Lower leg skin (tissue), 4 donors: ENCODE measurements around the gene VPS13D. TPM values are rescaled to one million over a fixed set of nuclear protein-coding genes. Genes with fewer than 3 reads are reported as not detected.

ENCODE experiments used
- DNase-seq, 2 donors: peaks; one replicate each; pipeline ENCODE4 v3.0.0-alpha.2; 2019; ENCODE audit warnings: low spot score in 2 of 2
- H3K4me3 ChIP-seq: fragments of 200-600 bp; sonication (generic); 2 replicates; pipeline ENCODE4 v1.5.1; 2017; ENCODE audit warnings: mild to moderate bottlenecking, low read depth; ENCODE audit not compliant: poor library complexity, severe bottlenecking
- POLR2A ChIP-seq, 2 donors: fragments of 450-650 bp; IDR thresholded peaks; one replicate each; pipeline ENCODE4 v1.6.1; 2016 to 2017; ENCODE audit warnings: antibody characterized with exemption in 2 of 2, mild to moderate bottlenecking in 1 of 2, moderate library complexity in 1 of 2
- WGBS, 2 donors: methylation state at CpG; one replicate each; pipeline ENCODE4 v1.1.5; 2018; 5-methylcytosine and 5-hydroxymethylcytosine counted together
- intact Hi-C: fragments of 100-400 bp; cut with DNase I; formaldehyde crosslinking; loops from one replicate; pipeline ENCODE4 v1.15.0; 2023; ENCODE audit warnings: low total_unique reads
- total RNA-seq, 4 donors: library from RNA; depleted of rRNA; stranded (reverse); fragments of >200 nt; gene quantifications; one replicate each; pipeline ENCODE4 v1.1.0, GENCODE V29; 2016
- TF ChIP-seq, protein P1 (sequence below), 3 donors: fragments of 450-650 bp; IDR thresholded peaks; one replicate each; pipeline ENCODE4 v1.5.1; 2016; ENCODE audit warnings: antibody characterized with exemption in 3 of 3, mild to moderate bottlenecking in 3 of 3, moderate library complexity in 2 of 3

VPS13D gene
- total RNA-seq, 4 donors from 2014 or later: 96.5 to 200 (median 116) TPM

DNA sequence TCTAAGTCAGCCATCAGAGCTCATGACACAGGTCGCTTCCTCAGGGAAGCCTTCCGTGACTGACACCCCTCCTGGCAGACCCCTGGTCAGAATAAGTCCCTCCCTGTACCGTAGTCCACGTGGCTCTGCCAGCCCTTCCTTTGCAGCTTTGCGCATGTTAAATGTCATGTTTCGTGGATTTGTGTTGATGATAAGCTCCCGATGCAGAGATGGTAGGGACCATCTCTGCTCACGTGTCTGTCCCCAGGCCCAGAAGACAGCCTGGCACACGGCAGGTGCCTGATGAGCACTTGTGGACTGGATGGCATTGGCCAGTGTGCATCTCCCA is 312.3 kb downstream of the VPS13D start:
- intact Hi-C loops: no loop called here
- WGBS, 2 donors: 88 to 91% methylated on average over 9 of the region's 9 CpGs
- TF ChIP-seq POLR2A (IDR thresholded peaks at IDR 0.05): no peak
- TF ChIP-seq, protein P1, sequence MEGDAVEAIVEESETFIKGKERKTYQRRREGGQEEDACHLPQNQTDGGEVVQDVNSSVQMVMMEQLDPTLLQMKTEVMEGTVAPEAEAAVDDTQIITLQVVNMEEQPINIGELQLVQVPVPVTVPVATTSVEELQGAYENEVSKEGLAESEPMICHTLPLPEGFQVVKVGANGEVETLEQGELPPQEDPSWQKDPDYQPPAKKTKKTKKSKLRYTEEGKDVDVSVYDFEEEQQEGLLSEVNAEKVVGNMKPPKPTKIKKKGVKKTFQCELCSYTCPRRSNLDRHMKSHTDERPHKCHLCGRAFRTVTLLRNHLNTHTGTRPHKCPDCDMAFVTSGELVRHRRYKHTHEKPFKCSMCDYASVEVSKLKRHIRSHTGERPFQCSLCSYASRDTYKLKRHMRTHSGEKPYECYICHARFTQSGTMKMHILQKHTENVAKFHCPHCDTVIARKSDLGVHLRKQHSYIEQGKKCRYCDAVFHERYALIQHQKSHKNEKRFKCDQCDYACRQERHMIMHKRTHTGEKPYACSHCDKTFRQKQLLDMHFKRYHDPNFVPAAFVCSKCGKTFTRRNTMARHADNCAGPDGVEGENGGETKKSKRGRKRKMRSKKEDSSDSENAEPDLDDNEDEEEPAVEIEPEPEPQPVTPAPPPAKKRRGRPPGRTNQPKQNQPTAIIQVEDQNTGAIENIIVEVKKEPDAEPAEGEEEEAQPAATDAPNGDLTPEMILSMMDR (IDR thresholded peaks at IDR 0.05): no peak
- no peak for DNase-seq
- no peak overlapping the region for H3K4me3 ChIP-seq

DNA sequence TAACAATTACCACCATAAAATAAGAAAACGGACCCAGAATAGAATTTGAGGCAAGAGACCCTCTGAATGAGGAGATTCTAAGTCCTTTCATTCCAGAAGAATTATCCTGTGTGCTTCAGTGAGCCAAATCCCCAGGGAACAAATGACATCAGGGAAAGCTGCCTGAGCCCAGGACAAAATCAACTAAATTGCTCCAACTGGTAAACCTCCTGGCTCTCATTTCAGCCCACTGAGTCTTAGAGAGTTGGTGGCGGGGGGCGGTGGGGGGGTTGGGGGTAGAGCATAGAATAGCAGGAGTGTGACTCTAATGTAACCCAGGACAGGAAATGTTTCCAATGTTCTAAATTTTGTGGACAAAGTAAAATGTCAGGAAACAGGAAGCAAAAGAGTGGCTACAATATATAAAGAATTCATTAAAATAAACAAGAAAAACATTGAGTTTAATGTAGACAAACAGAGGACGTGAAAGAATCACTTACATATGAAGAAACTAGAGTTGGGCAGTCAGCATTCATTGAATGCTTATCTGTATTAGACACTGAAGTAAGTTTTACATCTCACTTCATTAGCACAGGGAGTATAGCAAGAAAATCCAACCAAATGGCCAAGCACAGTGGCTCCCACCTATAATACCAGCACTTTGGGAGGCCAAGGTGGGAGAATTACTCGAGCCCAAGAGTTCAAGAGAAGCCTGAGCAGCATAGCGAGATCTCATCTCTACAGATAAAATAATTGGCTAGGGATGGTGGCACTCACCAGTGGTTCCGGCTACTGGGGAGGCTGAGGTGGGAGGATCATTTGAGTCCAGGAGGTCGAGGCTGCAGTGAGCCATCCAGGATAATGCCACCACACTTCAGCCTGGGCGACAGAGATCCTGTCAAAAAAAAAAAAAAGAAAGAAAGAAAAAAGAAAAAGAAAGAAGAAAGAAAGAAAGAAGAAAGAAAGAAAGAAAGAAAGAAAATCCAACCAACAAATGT is 313.1 kb downstream of the VPS13D start:
- intact Hi-C loops: no loop called here
- 87 to 88% methylated on average over 9 of the region's 9 CpGs for WGBS, 2 donors
- TF ChIP-seq, protein P1 (IDR thresholded peaks at IDR 0.05): no peak
- TF ChIP-seq POLR2A (IDR thresholded peaks at IDR 0.05): no peak

DNA sequence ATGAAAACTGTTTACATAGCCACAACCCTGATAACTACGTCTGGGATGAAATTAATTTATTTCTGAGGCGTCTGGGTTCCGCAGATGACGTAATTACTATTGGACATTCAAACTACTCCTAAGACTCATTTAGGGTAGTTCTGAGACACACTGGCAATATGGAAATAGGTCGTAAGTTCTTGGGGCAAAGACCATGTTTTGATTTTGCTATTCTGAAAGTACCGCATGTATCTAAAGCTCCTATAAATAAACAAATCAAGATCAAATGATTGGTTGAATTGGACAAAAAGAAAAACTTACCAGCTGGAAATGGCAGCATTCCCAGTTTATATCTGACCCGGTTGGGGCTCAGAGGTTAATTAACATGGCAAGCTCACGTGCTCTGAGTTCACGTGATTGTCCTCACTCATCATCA is 313.9 kb downstream of the VPS13D start:
- 72 to 75% methylated on average over 9 of the region's 9 CpGs for WGBS, 2 donors
- intact Hi-C loops: no loop called here
- TF ChIP-seq POLR2A (IDR thresholded peaks at IDR 0.05): no peak
- no peak overlapping the region for H3K4me3 ChIP-seq
- no peak for DNase-seq

More for the DNA sequence above, 313.1 kb downstream of the VPS13D start:
- no peak for DNase-seq
- no peak overlapping the region for H3K4me3 ChIP-seq

DNA sequence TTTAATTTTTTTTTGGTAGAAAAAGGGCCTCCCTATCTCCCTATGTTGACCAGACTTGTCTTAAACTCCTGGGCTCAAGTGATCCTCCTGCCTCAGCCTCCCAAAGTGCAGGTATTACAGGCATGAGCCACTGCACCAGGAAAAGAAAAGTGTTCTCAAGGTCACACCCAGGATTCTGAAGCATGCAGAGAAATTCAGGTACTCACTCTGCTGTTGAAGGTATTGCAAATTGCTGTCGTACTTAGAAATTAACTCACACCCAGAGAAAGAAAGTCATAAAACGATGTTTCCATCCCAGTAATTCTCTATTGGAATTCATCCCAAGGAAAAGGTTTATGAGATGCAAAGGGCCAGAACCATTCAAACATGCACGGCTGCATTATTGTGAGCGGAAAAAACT is 314.5 kb downstream of the VPS13D start:
- WGBS, 2 donors: 64 to 67% methylated on average over 4 of the region's 4 CpGs
- TF ChIP-seq, protein P1 (IDR thresholded peaks at IDR 0.05): no peak
- no peak for TF ChIP-seq POLR2A (IDR thresholded peaks at IDR 0.05)
- intact Hi-C loops: no loop called here
- H3K4me3 ChIP-seq: no peak overlapping the region
- DNase-seq: no peak

DNA sequence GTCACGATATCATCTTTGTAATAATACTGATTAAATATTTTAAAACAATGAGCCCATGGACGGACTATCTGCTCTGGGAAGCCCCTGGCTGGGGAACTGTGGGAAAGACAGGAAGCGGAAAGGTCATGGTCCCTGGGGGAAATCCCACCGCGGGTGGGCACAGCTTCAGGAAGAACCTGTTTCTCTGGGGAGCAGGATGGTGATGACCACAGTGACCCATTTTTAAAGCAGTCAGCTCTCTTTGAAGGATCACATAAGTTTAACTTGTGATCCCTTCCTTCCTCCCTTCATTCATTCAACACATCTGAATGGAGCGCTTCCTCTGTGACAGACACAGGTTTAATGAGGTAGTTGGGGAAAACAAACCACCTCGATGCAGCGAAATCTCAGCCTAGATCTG is 315.2 kb downstream of the VPS13D start:
- TF ChIP-seq, protein P1 (IDR thresholded peaks at IDR 0.05): no peak
- no peak for TF ChIP-seq POLR2A (IDR thresholded peaks at IDR 0.05)
- intact Hi-C loops: no loop called here
- no peak overlapping the region for H3K4me3 ChIP-seq
- WGBS, 2 donors: 42 to 44% methylated on average over 8 of the region's 8 CpGs
- no peak for DNase-seq

DNA sequence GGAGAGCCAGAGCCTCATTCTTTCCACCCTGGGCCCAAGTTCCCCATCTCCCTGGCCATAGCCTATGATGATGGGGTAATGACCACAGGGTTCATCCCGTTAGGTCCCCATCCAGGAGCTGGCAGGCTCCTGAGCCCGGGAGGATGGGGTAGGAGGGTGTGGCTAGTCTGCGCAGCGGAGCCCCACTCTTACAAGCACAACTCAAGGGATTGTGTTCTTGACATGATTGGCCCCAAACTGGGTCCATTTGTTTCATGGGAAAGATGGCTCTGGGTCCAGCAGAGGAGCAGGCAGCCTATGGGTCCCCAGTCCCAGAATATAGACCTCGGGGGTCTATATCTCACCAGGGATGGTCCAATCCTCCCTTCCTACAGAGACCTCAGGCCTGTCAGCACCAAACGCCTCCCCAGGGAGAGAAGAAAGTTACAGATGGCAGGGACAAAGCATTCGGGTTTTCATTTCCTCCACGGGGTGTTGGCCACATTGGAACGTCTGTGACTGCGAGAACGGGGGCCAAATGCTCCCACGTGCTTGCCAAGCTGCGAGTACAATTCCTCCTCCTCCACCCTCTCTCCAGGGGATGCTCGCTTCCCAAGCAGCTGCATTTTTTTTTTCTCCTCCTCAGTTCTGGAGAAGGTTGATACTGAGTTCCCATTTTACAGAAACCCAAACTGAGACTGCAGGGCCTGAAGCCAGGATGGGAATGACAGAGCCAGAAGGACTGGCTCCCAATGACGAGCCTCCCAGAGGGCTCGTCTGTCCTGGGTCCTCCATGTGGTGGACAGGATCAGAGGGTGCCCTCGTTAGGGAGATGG is 317.1 kb downstream of the VPS13D start:
- no peak overlapping the region for H3K4me3 ChIP-seq
- intact Hi-C loops: no loop called here
- peak; percentile 64 to 95 for DNase-seq
- WGBS, 2 donors: 33 to 44% methylated on average over 17 of the region's 17 CpGs
- TF ChIP-seq POLR2A (IDR thresholded peaks at IDR 0.05): no peak
- TF ChIP-seq, protein P1 (IDR thresholded peaks at IDR 0.05): no peak
